ENCODE results near the gene IFITM1.
"Not testable (repeated sequence)": the region's sequence is repeated elsewhere in the genome, so short reads cannot be mapped to it uniquely, and the experiment has no call there.

Gene IFITM1

DNA sequence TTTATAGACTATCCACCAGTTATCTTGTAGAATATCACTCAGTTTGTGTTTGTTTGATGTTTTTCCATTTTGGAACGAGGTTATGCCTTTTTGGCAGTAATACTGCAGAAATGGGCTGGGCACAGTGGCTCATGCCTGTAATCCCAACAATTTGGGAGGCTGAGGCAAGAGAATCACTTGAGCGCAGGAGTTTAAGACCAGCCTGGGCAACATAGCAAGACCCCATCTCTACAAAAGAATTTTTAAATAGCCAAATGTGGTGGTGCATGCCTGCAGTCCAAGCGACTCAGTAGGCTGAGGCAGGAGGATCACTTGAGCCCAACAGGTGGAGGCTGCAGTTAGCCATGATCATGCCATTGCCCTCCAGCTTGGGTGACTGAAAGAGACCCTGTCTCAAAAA lies 32.7 kb downstream of the IFITM1 start:
- no peak for DNase-seq (ENCODE audit: low read depth)

- not testable (repeated sequence) for DNase-seq (ENCODE audit: low read depth)
Measured at GRCh38 chr11:349270-349954, 35.6 kb downstream of the IFITM1 start.

DNA sequence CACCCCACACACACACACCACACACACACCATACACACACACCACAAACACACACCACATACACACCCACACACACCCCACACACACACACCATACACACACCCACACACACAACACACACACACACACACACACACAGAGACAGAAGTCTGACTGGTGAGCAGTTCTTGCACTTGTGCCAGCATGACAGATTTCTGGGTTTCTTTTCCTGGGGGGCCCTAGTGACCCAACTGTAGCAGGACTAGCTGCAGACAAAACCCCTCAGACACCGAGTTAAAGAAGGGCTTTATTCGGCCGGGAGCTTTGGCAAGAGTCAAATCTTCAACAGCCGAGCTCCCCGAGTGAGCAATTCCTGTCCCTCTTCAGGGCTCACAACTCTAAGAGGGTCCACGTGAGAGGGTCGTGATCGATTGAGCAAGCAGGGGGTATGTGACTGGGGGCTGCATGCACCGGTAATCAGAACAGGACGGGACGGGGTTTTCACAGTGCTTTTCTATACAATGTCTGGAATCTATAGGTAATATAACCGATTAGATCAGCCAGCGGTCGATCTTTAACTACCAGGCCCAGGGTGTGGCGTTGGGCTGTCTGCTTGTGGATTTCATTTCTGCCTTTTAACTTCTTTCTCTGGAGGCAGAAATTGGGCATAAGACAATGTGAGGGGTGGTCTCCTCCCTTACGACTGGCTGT lies 36.3 kb downstream of the IFITM1 start:
- not testable (repeated sequence) for DNase-seq (ENCODE audit: low read depth)

DNA sequence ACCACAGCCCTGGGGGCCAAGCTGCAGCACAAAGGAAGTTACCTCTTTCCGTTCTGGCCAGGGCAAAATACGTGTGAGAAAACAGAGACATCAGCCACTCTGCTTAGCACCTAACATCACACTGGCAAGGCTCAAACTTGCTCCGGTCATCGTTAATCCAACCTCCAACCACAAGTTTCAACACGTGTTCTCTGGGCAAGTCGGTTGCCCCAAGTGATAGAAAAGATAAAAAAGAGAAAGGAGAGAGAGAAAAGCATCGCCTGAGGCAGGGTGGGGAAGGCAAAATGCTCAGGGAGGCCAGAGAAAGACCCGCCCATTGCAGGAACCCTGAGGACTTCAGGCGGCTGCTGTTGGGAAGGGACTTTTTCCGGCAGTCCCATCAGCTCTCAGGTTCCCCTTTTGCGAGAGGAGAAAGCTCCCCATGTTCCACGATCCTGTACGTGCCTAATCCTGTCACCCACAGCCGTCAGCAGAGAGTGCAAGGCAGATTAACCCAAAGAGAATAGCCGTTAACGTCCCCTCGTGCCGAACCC lies 36.9 kb downstream of the IFITM1 start:
- DNase-seq (ENCODE audit: low read depth), result no peak

GRCh38 chr11:351411-351810 lies 37.6 kb downstream of the IFITM1 start:
- DNase-seq (ENCODE audit: low read depth), result no peak

GRCh38 chr11:352456-353031 lies 38.7 kb downstream of the IFITM1 start:
- DNase-seq (ENCODE audit: low read depth), result no peak

DNA sequence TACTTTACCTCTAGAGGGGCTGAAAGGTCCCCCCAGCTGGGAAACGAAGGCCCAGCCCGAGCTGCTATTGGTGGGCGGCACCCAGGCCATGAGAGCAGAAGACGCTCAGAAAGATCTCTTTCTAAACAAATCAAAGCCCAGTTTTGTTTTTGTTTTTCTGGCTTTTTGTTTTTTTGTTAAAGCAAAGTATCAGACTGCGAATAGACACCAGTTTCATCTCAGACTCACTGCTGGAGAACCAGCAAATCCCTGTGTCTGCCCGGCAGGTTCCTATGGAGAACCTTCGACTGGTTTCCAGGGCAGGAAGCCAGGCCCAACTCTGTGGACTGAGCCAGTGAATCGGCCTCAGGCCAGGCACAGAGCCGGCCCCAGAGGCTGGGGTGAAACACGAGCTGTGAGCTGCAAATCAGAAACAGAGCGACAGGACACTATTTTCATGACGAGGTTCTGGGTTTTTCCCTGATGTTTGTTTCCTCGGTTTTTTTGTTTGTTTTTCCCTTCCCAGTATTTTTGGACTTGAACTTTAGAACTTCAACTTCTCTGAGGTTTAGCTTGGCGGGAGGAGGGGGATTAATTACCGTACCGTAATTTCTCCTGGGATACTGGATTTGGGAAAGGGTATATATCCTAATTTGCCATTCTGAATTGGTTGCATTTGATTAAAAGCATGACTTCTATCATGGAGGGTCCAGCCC lies 39.5 kb downstream of the IFITM1 start:
- no peak for DNase-seq (ENCODE audit: low read depth)

GRCh38 chr11:355581-356458 lies 42.0 kb downstream of the IFITM1 start:
- peak; percentile 52 for DNase-seq (ENCODE audit: low read depth)

- no peak for DNase-seq (ENCODE audit: low read depth)
Measured at GRCh38 chr11:356610-357009, 42.8 kb downstream of the IFITM1 start.

GRCh38 chr11:357582-357981 lies 43.7 kb downstream of the IFITM1 start:
- DNase-seq (ENCODE audit: low read depth), result no peak

DNA sequence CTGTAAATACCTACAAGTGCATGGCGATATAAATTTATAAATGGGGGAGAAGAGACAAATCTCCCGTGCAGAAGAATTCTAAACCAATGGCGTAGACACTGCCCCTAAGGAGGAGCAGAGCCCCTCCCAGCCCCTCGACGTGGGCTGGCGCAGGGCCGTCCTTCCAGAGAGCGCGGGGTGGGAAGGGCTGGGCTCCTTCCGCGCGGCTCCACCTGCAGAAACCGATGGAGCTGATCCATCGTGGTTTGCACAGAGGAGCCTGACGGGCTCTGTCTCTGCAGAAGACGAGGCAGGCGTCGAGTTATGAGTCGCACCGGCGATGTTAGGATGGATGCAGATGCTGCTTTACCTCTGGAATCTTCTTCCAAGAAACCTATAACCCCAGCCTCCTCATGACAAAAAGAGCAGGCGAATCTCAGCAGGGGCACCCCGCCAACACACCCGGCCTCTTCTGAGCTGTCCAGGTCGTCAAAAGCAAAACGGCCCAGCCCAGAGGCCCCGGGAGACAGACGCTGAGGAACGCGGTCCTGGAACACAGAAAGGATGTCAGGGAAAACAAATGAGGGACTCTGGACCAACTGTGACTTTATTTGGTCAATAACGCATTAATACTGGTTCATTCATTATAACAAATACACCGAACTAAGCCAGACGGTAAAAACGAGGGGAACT lies 44.4 kb downstream of the IFITM1 start:
- no peak for DNase-seq (ENCODE audit: low read depth)

DNA sequence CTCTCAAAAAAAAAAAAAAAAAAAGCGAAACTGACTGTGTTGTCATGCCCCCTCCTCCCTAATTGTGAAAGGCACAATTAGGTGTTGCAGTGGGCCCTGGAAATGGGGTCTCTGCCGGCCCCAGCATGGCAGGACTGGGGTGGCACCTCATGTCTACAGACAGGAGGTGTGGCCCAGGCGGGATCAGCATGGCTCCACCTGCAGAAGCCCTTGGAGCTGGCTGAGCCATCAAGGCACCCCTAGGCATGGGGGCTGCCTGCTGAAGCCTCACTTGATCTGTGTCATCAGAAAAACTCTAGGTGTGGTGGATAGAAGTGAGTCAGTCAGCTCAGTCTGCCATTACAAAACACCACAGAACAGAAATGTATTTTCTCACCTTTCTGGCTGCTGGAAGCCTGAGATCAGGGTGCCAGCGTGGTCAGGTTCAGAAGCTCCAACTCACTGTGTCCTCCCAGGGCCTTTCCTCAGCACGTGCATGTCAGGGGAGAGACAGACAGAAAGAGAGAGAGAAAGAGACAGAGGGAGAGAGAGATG lies 45.4 kb downstream of the IFITM1 start:
- DNase-seq (ENCODE audit: low read depth), result no peak

DNA sequence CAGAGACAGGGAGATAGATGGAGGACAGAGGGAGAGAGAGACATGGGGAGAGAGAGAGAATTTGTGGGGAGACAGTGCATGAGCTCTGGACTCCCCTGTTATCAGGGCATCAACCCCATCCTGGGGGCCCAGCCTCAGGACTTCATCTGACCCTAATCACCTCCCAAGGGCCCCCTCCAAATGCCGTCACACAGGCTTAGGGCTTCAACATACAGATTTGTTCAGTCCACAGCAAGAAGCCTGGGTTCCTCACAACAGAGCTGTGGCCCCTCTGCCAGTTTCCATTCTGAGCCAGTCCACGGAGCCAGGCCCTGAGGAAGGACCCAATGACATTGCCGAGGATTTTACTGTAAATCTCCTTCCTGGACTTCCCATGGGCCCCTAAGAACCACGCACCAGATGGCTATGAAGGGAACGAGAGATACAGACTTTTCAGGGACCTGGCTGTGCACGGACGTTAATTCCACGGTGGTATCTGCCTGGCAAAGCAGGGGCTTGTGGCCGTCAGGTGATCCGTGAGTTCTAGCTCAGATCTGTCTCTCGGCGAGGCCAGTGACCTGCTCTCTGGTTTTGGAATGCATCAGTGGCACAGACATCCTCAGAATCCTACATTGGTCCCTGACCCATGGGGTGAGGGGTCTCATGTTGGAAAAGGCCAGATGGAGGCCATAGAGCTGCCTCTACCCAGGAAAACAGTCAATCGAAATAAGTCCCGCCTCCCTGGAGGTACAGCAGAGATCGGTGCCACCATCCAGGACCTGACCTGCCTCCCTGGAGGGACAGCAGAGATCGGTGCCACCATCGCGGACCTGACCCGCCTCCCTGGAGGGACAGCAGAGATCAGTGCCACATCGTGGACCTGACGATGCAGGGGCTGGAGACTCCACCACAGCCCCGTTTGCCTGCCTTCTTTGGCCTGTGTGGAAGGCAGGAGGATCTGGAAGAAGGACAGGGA lies 46.8 kb downstream of the IFITM1 start:
- DNase-seq (ENCODE audit: low read depth), result no peak

GRCh38 chr11:362642-363442 lies 49.0 kb downstream of the IFITM1 start:
- DNase-seq (ENCODE audit: low read depth), result no peak

DNA sequence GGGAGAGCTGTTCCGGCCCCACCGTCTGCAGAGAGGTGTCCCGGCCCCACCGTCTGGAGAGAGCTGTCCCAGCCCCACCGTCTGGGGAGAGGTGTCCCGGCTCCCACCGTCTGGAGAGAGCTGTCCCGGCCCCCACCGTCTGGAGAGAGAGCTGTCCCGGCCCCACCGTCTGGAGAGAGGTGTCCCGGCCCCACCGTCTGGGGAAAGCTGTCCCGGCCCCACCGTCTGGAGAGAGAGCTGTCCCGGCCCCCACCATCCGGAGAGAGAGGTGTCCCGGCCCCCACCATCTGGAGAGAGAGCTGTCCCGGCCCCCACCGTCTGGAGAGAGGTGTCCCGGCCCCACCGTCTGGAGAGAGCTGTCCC lies 49.6 kb downstream of the IFITM1 start:
- not testable (repeated sequence) for DNase-seq (ENCODE audit: low read depth)

- DNase-seq (ENCODE audit: low read depth), result no peak
Measured at GRCh38 chr11:363948-364761, 50.3 kb downstream of the IFITM1 start.
